ENCODE results near the gene ADAM10. TPM values are rescaled to one million over a fixed set of nuclear protein-coding genes. Genes with fewer than 3 reads are reported as not detected.

ADAM10 gene
- total and polyA plus RNA-seq, 11 donors: 8.4 to 128 (median 67.0) TPM

- no peak for DNase-seq
- TF ChIP-seq, protein P1, sequence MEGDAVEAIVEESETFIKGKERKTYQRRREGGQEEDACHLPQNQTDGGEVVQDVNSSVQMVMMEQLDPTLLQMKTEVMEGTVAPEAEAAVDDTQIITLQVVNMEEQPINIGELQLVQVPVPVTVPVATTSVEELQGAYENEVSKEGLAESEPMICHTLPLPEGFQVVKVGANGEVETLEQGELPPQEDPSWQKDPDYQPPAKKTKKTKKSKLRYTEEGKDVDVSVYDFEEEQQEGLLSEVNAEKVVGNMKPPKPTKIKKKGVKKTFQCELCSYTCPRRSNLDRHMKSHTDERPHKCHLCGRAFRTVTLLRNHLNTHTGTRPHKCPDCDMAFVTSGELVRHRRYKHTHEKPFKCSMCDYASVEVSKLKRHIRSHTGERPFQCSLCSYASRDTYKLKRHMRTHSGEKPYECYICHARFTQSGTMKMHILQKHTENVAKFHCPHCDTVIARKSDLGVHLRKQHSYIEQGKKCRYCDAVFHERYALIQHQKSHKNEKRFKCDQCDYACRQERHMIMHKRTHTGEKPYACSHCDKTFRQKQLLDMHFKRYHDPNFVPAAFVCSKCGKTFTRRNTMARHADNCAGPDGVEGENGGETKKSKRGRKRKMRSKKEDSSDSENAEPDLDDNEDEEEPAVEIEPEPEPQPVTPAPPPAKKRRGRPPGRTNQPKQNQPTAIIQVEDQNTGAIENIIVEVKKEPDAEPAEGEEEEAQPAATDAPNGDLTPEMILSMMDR (IDR thresholded peaks at IDR 0.05): no peak
- TF ChIP-seq POLR2A (IDR thresholded peaks at IDR 0.05): no peak
These were observed 32.1 kb downstream of the ADAM10 start for GRCh38 chr15:58717357-58717756.

GRCh38 chr15:58716027-58716426 lies 33.5 kb downstream of the ADAM10 start:
- no peak for ATAC-seq
- no peak for TF ChIP-seq POLR2A (IDR thresholded peaks at IDR 0.05)
- TF ChIP-seq, protein P1 (IDR thresholded peaks at IDR 0.05): no peak
- WGBS, 4 donors: 89 to 94% (median 91%) methylated on average over 4 of the region's 4 CpGs
- no peak overlapping the region for H3K4me3 ChIP-seq
- DNase-seq: no peak
- peaks cover 0 to 43% (median 33%) of the 10 kb centered on the region in 9 donors for H3K36me3 ChIP-seq
- intact Hi-C loops (cut with DNase I): no loop called here
- H3K27ac ChIP-seq: no peak overlapping the region
- peaks cover 0 to 16% (median 0%) of the 10 kb centered on the region in 12 donors for H3K4me1 ChIP-seq
- H3K27me3 ChIP-seq: no peaks in the 10 kb centered on the region
- no peaks in the 10 kb centered on the region for H3K9me3 ChIP-seq

More at GRCh38 chr15:58717357-58717756, 32.1 kb downstream of the ADAM10 start:
- Histone ChIP-seq H3K27me3 (no peaks in the 10 kb centered on the region), H3K9me3 (no peaks in the 10 kb centered on the region), H3K27ac (no peak overlapping the region), H3K36me3 (peaks cover 0 to 40% (median 31%) of the 10 kb centered on the region in 9 donors), H3K4me3 (no peak overlapping the region), H3K4me1 (peaks cover 0 to 24% (median 2%) of the 10 kb centered on the region in 12 donors)
- intact Hi-C loops (cut with DNase I): no loop called here
- no peak for ATAC-seq
- 87 to 96% (median 94%) methylated on average over 2 of the region's 2 CpGs for WGBS, 4 donors

DNA sequence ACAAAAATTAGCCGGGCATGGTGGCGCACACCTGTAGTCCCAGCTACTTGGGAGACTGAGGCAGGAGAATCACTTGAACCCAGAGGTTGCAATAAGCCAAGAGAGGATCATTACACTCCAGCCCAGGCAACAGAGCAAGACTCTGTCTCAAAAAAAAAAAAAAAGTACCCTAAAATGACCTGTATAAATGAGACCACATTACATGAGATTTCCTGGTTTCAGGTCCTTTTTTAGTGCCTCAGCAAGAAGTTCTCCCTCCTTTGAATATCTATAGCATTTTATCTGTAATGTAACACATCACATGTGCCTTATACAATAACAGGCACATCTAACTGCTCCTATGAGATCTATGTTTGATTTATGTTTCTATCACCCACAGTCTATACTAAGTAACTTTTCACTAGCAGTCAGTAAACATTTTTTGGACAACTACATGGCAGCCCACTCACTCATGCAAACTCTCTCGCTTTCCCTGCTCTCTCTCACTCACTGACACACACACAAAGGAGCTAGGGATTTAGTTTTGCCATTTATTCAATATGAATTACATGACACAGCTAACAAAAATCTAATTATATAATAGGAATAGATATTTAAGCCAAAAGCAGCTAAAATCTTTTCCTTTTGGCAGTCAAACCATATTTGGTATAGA lies 34.1 kb downstream of the ADAM10 start:
- TF ChIP-seq, protein P1 (IDR thresholded peaks at IDR 0.05): no peak
- H3K36me3 ChIP-seq: peaks cover 0 to 43% (median 33%) of the 10 kb centered on the region in 9 donors
- DNase-seq (no peak), ATAC-seq (no peak)
- whole genome bisulfite sequencing, 4 donors: 96 to 99% (median 97%) methylated on average over 3 of the region's 3 CpGs
- peaks cover 0 to 10% (median 0%) of the 10 kb centered on the region in 12 donors for H3K4me1 ChIP-seq
- intact Hi-C loops (cut with DNase I): no loop called here
- H3K9me3 ChIP-seq: no peaks in the 10 kb centered on the region
- no peak overlapping the region for H3K27ac ChIP-seq
- H3K27me3 ChIP-seq: no peaks in the 10 kb centered on the region
- no peak overlapping the region for H3K4me3 ChIP-seq

GRCh38 chr15:58710701-58711100 lies 38.8 kb downstream of the ADAM10 start:
- TF ChIP-seq, protein P1 (IDR thresholded peaks at IDR 0.05): no peak
- no peak for TF ChIP-seq POLR2A (IDR thresholded peaks at IDR 0.05)
- Histone ChIP-seq H3K9me3 (no peaks in the 10 kb centered on the region), H3K4me3 (no peak overlapping the region), H3K4me1 (peaks cover 0 to 8% (median 0%) of the 10 kb centered on the region in 12 donors), H3K27ac (no peak overlapping the region), H3K27me3 (no peaks in the 10 kb centered on the region), H3K36me3 (peaks cover 0 to 28% (median 14%) of the 10 kb centered on the region in 9 donors)
- intact Hi-C loops (cut with DNase I): loop anchor here in 1 of 10 donors (2.0 kb wide), 1 partner anchor 20 kb away; no protein-coding TSS in a partner anchor
- DNase-seq (no peak), ATAC-seq (no peak)
